Liver (tissue), 9 donors: ENCODE measurements around the gene ZNF653. TPM values are rescaled to one million over a fixed set of nuclear protein-coding genes. Genes with fewer than 3 reads are reported as not detected.

Experiments
- DNase-seq: peaks from one replicate; pipeline ENCODE4 v3.0.0-alpha.2; 2017; ENCODE audit warnings: low spot score
- H3K27ac ChIP-seq, 2 donors: one replicate each; pipeline ENCODE4 v1.7.0; 2013; ENCODE audit warnings: inconsistent platforms in 2 of 2, low read length in 2 of 2, control low read depth in 1 of 2, low read depth in 1 of 2, mild to moderate bottlenecking in 1 of 2
- H3K27me3 ChIP-seq, 4 donors: one replicate each; pipeline versions ENCODE4 v1.6.1 to v1.7.0; 2013; ENCODE audit warnings: low read length in 3 of 4, inconsistent platforms in 1 of 4, mild to moderate bottlenecking in 1 of 4, moderate library complexity in 1 of 4; ENCODE audit not compliant: control insufficient read depth in 4 of 4, insufficient read depth in 4 of 4
- H3K36me3 ChIP-seq, 4 donors: one replicate each; pipeline versions ENCODE4 v1.6.1 to v1.7.0; 2013; ENCODE audit warnings: low read length in 3 of 4, mild to moderate bottlenecking in 3 of 4, low read depth in 1 of 4, moderate library complexity in 1 of 4; ENCODE audit not compliant: control insufficient read depth in 4 of 4, insufficient read depth in 3 of 4
- H3K4me1 ChIP-seq, 4 donors: one replicate each; pipeline versions ENCODE4 v1.6.1 to v1.7.0; 2013; ENCODE audit warnings: low read length in 3 of 4, mild to moderate bottlenecking in 3 of 4, moderate library complexity in 1 of 4; ENCODE audit not compliant: control insufficient read depth in 4 of 4, insufficient read depth in 4 of 4
- H3K4me3 ChIP-seq, 3 donors: one replicate each; pipeline versions ENCODE4 v1.6.1 to v1.7.0; 2013; ENCODE audit warnings: low read length in 3 of 3, control low read depth in 1 of 3, low read depth in 1 of 3, mild to moderate bottlenecking in 1 of 3
- H3K9ac ChIP-seq, 2 donors: one replicate each; pipeline ENCODE4 v1.7.0; 2013; ENCODE audit warnings: low read length in 2 of 2, mild to moderate bottlenecking in 2 of 2, moderate library complexity in 2 of 2, control low read depth in 1 of 2, low read depth in 1 of 2
- H3K9me3 ChIP-seq, 4 donors: one replicate each; pipeline versions ENCODE4 v1.6.1 to v1.7.0; 2013; ENCODE audit warnings: low read length in 3 of 4; ENCODE audit not compliant: control insufficient read depth in 4 of 4
- ATF3 ChIP-seq: IDR thresholded peaks from 2 replicates; pipeline ENCODE4 v1.6.1; 2016; ENCODE audit warnings: antibody characterized with exemption
- CTCF ChIP-seq: fragments of 150-350 bp; IDR thresholded peaks from 2 replicates; pipeline ENCODE4 v1.5.1; 2017; ENCODE audit warnings: improper control_type of control experiment, low read depth, low read length; ENCODE audit not compliant: missing input control
- EGR1 ChIP-seq, 2 donors: IDR thresholded peaks; 2 replicates each; pipeline ENCODE4 v1.6.1; 2016 to 2018; ENCODE audit warnings: antibody characterized with exemption in 2 of 2, low read depth in 2 of 2
- FOXA1 ChIP-seq: IDR thresholded peaks from 2 replicates; pipeline ENCODE4 v1.6.1; 2016; ENCODE audit warnings: antibody characterized with exemption
- FOXA2 ChIP-seq: IDR thresholded peaks from 2 replicates; pipeline ENCODE4 v1.6.1; 2016; ENCODE audit warnings: antibody characterized with exemption
- HNF4A ChIP-seq, 2 donors: conservative IDR thresholded peaks; 2 replicates each; pipeline ENCODE4 v1.6.1; 2016; ENCODE audit warnings: antibody characterized with exemption in 2 of 2, mild to moderate bottlenecking in 2 of 2
- HNF4G ChIP-seq: IDR thresholded peaks from 2 replicates; pipeline ENCODE4 v1.6.1; 2016; ENCODE audit warnings: antibody characterized with exemption
- JUND ChIP-seq, 2 donors: IDR thresholded peaks; 2 replicates each; pipeline ENCODE4 v1.6.1; 2016; ENCODE audit warnings: antibody characterized with exemption in 2 of 2
- MAX ChIP-seq: IDR thresholded peaks from 2 replicates; pipeline ENCODE4 v1.6.1; 2016; ENCODE audit warnings: antibody characterized with exemption
- NR2F2 ChIP-seq: IDR thresholded peaks from 2 replicates; pipeline ENCODE4 v1.6.1; 2016; ENCODE audit warnings: antibody characterized with exemption
- RAD21 ChIP-seq, 2 donors: IDR thresholded peaks; 2 replicates each; pipeline ENCODE4 v1.6.1; 2016; ENCODE audit warnings: antibody characterized with exemption in 2 of 2, mild to moderate bottlenecking in 2 of 2
- REST ChIP-seq: IDR thresholded peaks from 2 replicates; pipeline ENCODE4 v1.6.1; 2016; ENCODE audit warnings: antibody characterized with exemption, mild to moderate bottlenecking
- RXRA ChIP-seq, 2 donors: IDR thresholded peaks; 2 replicates each; pipeline ENCODE4 v1.6.1; 2017 to 2018; ENCODE audit warnings: antibody characterized with exemption in 2 of 2, mild to moderate bottlenecking in 1 of 2
- SP1 ChIP-seq: IDR thresholded peaks from 2 replicates; pipeline ENCODE4 v1.6.1; 2018; ENCODE audit warnings: antibody characterized with exemption, mild to moderate bottlenecking
- TAF1 ChIP-seq: conservative IDR thresholded peaks from 2 replicates; pipeline ENCODE4 v1.6.1; 2016; ENCODE audit warnings: antibody characterized with exemption, mild to moderate bottlenecking
- ZBTB33 ChIP-seq: IDR thresholded peaks from 2 replicates; pipeline ENCODE4 v1.6.1; 2016; ENCODE audit warnings: antibody characterized with exemption
- WGBS: extraction: QIAGEN DNeasy Blood & Tissue Kit; methylation state at CpG from one replicate; pipeline ENCODE4 v1.1.7; 2013; 5-methylcytosine and 5-hydroxymethylcytosine counted together
- polyA plus RNA-seq, 2 donors: library from polyadenylated mRNA; stranded (reverse) in 1 of 2; unstranded in 1 of 2; fragments of 200-250 nt in 1 of 2; fragments of >200 nt in 1 of 2; fragmentation: Nextera tagmentation in 1 of 2; extraction: Ambion mirVana in 1 of 2; gene quantifications; one replicate each; pipeline versions ENCODE4 v1.2.1 to v1.2.3, GENCODE V29; 2013 to 2015
- total RNA-seq, 2 donors: library from RNA; depleted of rRNA; stranded (reverse); fragments of >200 nt; gene quantifications; one replicate each; pipeline ENCODE4 v1.2.3, GENCODE V29; 2014
- donor health status: healthy.
- donor health status: healthy.
- donor health status: healthy.
- donor health status: healthy.
- donor health status: healthy.

The ZNF653 gene
- total and polyA plus RNA-seq, 4 donors = 1.3 to 4.6 (median 3.1) TPM

GRCh38 chr19:11535792-11536595 is 30.4 kb upstream of the ZNF653 start:
- Histone ChIP-seq H3K9ac (peak overlapping the region in 1 of 2 donors; percentile 79), H3K27ac (peak overlapping the region in 1 of 2 donors; percentile 59), H3K4me3 (peak overlapping the region in 1 of 3 donors; percentile 12), H3K9me3 (no peaks in the 10 kb centered on the region), H3K4me1 (peaks cover 0 to 3% (median 3%) of the 10 kb centered on the region in 4 donors), H3K27me3 (peaks cover 0 to 5% (median 1%) of the 10 kb centered on the region in 4 donors), H3K36me3 (no peaks in the 10 kb centered on the region)
- DNase-seq = peak; percentile 95
- WGBS = 17% methylated on average over 54 of the region's 54 CpGs
- TF ChIP-seq JUND (IDR thresholded peaks at IDR 0.05) (peak; percentile 67 to 76), CTCF (peak; percentile 77), HNF4A (conservative IDR thresholded peaks at IDR 0.05) (no peak), ATF3 (no peak), RAD21 (IDR thresholded peaks at IDR 0.05) (peak; percentile 23 to 63), SP1 (peak; percentile 17), RXRA (IDR thresholded peaks at IDR 0.05) (no peak)

GRCh38 chr19:11534948-11535347 is 29.3 kb upstream of the ZNF653 start:
- no peak for DNase-seq
- Histone ChIP-seq H3K4me1 (peaks cover 0 to 9% (median 3%) of the 10 kb centered on the region in 4 donors), H3K27ac (no peak overlapping the region), H3K4me3 (no peak overlapping the region), H3K27me3 (peaks cover 0 to 3% (median under 1%) of the 10 kb centered on the region in 4 donors), H3K36me3 (no peaks in the 10 kb centered on the region), H3K9ac (no peak overlapping the region), H3K9me3 (no peaks in the 10 kb centered on the region)
- TF ChIP-seq HNF4A (conservative IDR thresholded peaks at IDR 0.05) (no peak), TAF1 (no peak), ZBTB33 (no peak), CTCF (no peak), RXRA (IDR thresholded peaks at IDR 0.05) (no peak), NR2F2 (no peak), REST (no peak), FOXA2 (no peak), EGR1 (IDR thresholded peaks at IDR 0.05; ENCODE audit: low read depth in 2 of 2) (no peak), FOXA1 (no peak), HNF4G (no peak), MAX (no peak)
- WGBS = 64% methylated on average over 5 of the region's 5 CpGs
